Activated T-cell treated with anti-CD3 and anti-CD28 coated beads, Interleukin-2, amount 50 U/mL, for 72 hours (primary cell): ENCODE data around the gene SRP68. TPM values are rescaled to one million over a fixed set of nuclear protein-coding genes. Genes with fewer than 3 reads are reported as not detected.
"Not testable (repeated sequence)": the region's sequence is repeated elsewhere in the genome, so short reads cannot be mapped to it uniquely, and the experiment has no call there.

Source experiments
- ATAC-seq, 2 donors: fragments of 150-1000 bp; cut with Tn5 transposase; replicated peaks in 1 of 2; 2 replicates each; pipeline ENCODE4 v1.10.0; 2021; ENCODE audit warnings: moderate library complexity in 2 of 2, mild to moderate bottlenecking in 1 of 2
- DNase-seq, 2 donors: peaks; one replicate each; pipeline ENCODE4 v3.0.0; 2021 to 2022; ENCODE audit warnings: mixed read lengths in 1 of 2
- H3K27ac Mint-ChIP-seq: one replicate; pipeline ENCODE4 v1.8.0; 2022; ENCODE audit warnings: mild to moderate bottlenecking, moderate library complexity, mixed read lengths
- H3K27me3 Mint-ChIP-seq: one replicate; pipeline ENCODE4 v1.8.0; 2022; ENCODE audit warnings: low read depth, mixed read lengths
- H3K36me3 Mint-ChIP-seq, 2 donors: one replicate each; pipeline ENCODE4 v1.8.0; 2022; ENCODE audit warnings: mixed read lengths in 2 of 2, mild to moderate bottlenecking in 1 of 2; ENCODE audit not compliant: insufficient read depth in 2 of 2
- H3K4me1 Mint-ChIP-seq: one replicate; pipeline ENCODE4 v1.8.0; 2022; ENCODE audit warnings: low read depth, mixed read lengths
- H3K4me3 Mint-ChIP-seq, 2 donors: one replicate each; pipeline ENCODE4 v1.8.0; 2022; ENCODE audit warnings: mild to moderate bottlenecking in 2 of 2, mixed read lengths in 2 of 2, moderate library complexity in 2 of 2
- H3K9me3 Mint-ChIP-seq, 2 donors: one replicate each; pipeline ENCODE4 v1.8.0; 2022; ENCODE audit warnings: mixed read lengths in 2 of 2
- total RNA-seq, 2 donors: library from RNA; stranded (reverse); gene quantifications; one replicate each; pipeline ENCODE4 v1.2.3, GENCODE V29; 2022

The SRP68 gene
- total RNA-seq, 2 donors from 2014 or later, result 138 to 144 TPM

- Mint-ChIP-seq H3K36me3 (peaks cover 0 to 7% of the 10 kb centered on the region in 2 donors), H3K4me1 (no peaks in the 10 kb centered on the region), H3K4me3 (no peak overlapping the region), H3K9me3 (no peaks in the 10 kb centered on the region), H3K27ac (no peak overlapping the region), H3K27me3 (no peaks in the 10 kb centered on the region)
- ATAC-seq, result no peak
- no peak for DNase-seq
Observed at GRCh38 chr17:76085731-76086366, 13.5 kb upstream of the SRP68 start.

GRCh38 chr17:76085066-76085730, 12.9 kb upstream of the SRP68 start:
- Mint-ChIP-seq H3K9me3 (no peaks in the 10 kb centered on the region), H3K27me3 (no peaks in the 10 kb centered on the region), H3K27ac (no peak overlapping the region), H3K4me3 (no peak overlapping the region), H3K36me3 (peaks cover 0 to 7% of the 10 kb centered on the region in 2 donors), H3K4me1 (no peaks in the 10 kb centered on the region)
- DNase-seq (no peak), ATAC-seq (no peak)

- Mint-ChIP-seq H3K9me3 (no peaks in the 10 kb centered on the region), H3K36me3 (peaks cover 0 to 4% of the 10 kb centered on the region in 2 donors), H3K27ac (no peak overlapping the region), H3K4me3 (no peak overlapping the region), H3K4me1 (peaks cover 8% of the 10 kb centered on the region), H3K27me3 (peaks cover 9% of the 10 kb centered on the region)
- no peak for DNase-seq
- no peak for ATAC-seq
Observed at GRCh38 chr17:76083536-76084182, 11.3 kb upstream of the SRP68 start.

GRCh38 chr17:76082326-76083251, 10.3 kb upstream of the SRP68 start:
- H3K36me3 Mint-ChIP-seq, result peaks cover 0 to 4% of the 10 kb centered on the region in 2 donors
- DNase-seq, result no peak
- no peak overlapping the region for H3K27ac Mint-ChIP-seq
- H3K4me1 Mint-ChIP-seq, result peaks cover 15% of the 10 kb centered on the region
- H3K27me3 Mint-ChIP-seq, result peaks cover 19% of the 10 kb centered on the region
- no peaks in the 10 kb centered on the region for H3K9me3 Mint-ChIP-seq
- ATAC-seq, result no peak
- no peak overlapping the region for H3K4me3 Mint-ChIP-seq

- H3K27me3 Mint-ChIP-seq, result peaks cover 29% of the 10 kb centered on the region
- no peak for ATAC-seq
- DNase-seq, result no peak
- no peak overlapping the region for H3K27ac Mint-ChIP-seq
- H3K4me3 Mint-ChIP-seq, result no peak overlapping the region
- peaks cover 2 to 6% of the 10 kb centered on the region in 2 donors for H3K36me3 Mint-ChIP-seq
- H3K4me1 Mint-ChIP-seq, result peaks cover 25% of the 10 kb centered on the region
- no peaks in the 10 kb centered on the region for H3K9me3 Mint-ChIP-seq
Observed at GRCh38 chr17:76081295-76082210, 9.2 kb upstream of the SRP68 start.

GRCh38 chr17:76080768-76081287, 8.5 kb upstream of the SRP68 start:
- peaks cover 2 to 6% of the 10 kb centered on the region in 2 donors for H3K36me3 Mint-ChIP-seq
- no peaks in the 10 kb centered on the region for H3K9me3 Mint-ChIP-seq
- peaks cover 32% of the 10 kb centered on the region for H3K4me1 Mint-ChIP-seq
- ATAC-seq (no peak), DNase-seq (no peak)
- no peak overlapping the region for H3K4me3 Mint-ChIP-seq
- peaks cover 37% of the 10 kb centered on the region for H3K27me3 Mint-ChIP-seq
- H3K27ac Mint-ChIP-seq, result no peak overlapping the region

- ATAC-seq, result no peak
- peaks cover 43% of the 10 kb centered on the region for H3K27me3 Mint-ChIP-seq
Observed at GRCh38 chr17:76079956-76080767, 7.8 kb upstream of the SRP68 start.

GRCh38 chr17:76079535-76079955, 7.2 kb upstream of the SRP68 start:
- no peak for DNase-seq
- Mint-ChIP-seq H3K36me3 (peaks cover 6 to 10% of the 10 kb centered on the region in 2 donors), H3K27me3 (peaks cover 49% of the 10 kb centered on the region), H3K27ac (no peak overlapping the region), H3K9me3 (no peaks in the 10 kb centered on the region), H3K4me3 (no peak overlapping the region), H3K4me1 (peaks cover 45% of the 10 kb centered on the region)
- no peak for ATAC-seq

More at GRCh38 chr17:76079956-76080767, 7.8 kb upstream of the SRP68 start:
- DNase-seq, result no peak
- H3K9me3 Mint-ChIP-seq, result no peaks in the 10 kb centered on the region
- H3K27ac Mint-ChIP-seq, result no peak overlapping the region
- H3K4me3 Mint-ChIP-seq, result no peak overlapping the region
- H3K4me1 Mint-ChIP-seq, result peaks cover 39% of the 10 kb centered on the region
- peaks cover 3 to 6% of the 10 kb centered on the region in 2 donors for H3K36me3 Mint-ChIP-seq

GRCh38 chr17:76078860-76079534, 6.7 kb upstream of the SRP68 start, which contains the start of gene ZACN:
Gene ZACN, plus strand, starts transcription at chr17:76079182. Its CDS starts 83 bp downstream, at chr17:76079265.
- no peak within 1 kb of the TSS for H3K27ac Mint-ChIP-seq
- ATAC-seq, result no peak
- no peaks in the 10 kb centered on the region for H3K9me3 Mint-ChIP-seq

GRCh38 chr17:76078370-76078769, 6.1 kb upstream of the SRP68 start:
- H3K4me3 Mint-ChIP-seq, result peak overlapping the region in 1 of 2 donors; percentile 41
- peaks cover 46% of the 10 kb centered on the region for H3K4me1 Mint-ChIP-seq
- H3K27me3 Mint-ChIP-seq, result peaks cover 55% of the 10 kb centered on the region
- not testable (repeated sequence) for H3K27ac Mint-ChIP-seq, DNase-seq, H3K9me3 Mint-ChIP-seq, H3K36me3 Mint-ChIP-seq, ATAC-seq

More at GRCh38 chr17:76078860-76079534, 6.7 kb upstream of the SRP68 start, which contains the start of gene ZACN:
- peak within 1 kb of the TSS in 1 of 2 donors; percentile 41 for H3K4me3 Mint-ChIP-seq
- no peak for DNase-seq
- peaks cover 49% of the 10 kb centered on the region for H3K27me3 Mint-ChIP-seq
- peaks cover 6 to 10% of the 10 kb centered on the region in 2 donors for H3K36me3 Mint-ChIP-seq
- H3K4me1 Mint-ChIP-seq, result peaks cover 46% of the 10 kb centered on the region
